HL-60/S4 treated with phorbol 12-myristate 13-acetate at 8.2 ng/mL for 4 days and 3 days (cell line): Measurements from ENCODE around the gene ATP5PO.
"Not testable (repeated sequence)": the region's sequence is repeated elsewhere in the genome, so short reads cannot be mapped to it uniquely, and the experiment has no call there.

Experiments
- in situ Hi-C: fragments of 300-500 bp; cut with MboI; formaldehyde crosslinking; loops from 2 replicates; pipeline ENCODE4 v1.15.0; 2022; ENCODE audit warnings: low sequenced_read_pairs

ATP5PO gene

GRCh38 chr21:33942426-33942825 lies 26.8 kb upstream of the ATP5PO start:
- in situ Hi-C loops, result no loop called here

GRCh38 chr21:33940881-33941245 lies 25.3 kb upstream of the ATP5PO start:
- in situ Hi-C loops, result no loop called here

- in situ Hi-C loops, result no loop called here
Measured at GRCh38 chr21:33940164-33940880, 24.7 kb upstream of the ATP5PO start.

GRCh38 chr21:33939226-33939625 lies 23.6 kb upstream of the ATP5PO start:
- in situ Hi-C loops, result no loop called here

GRCh38 chr21:33938381-33938780 lies 22.8 kb upstream of the ATP5PO start:
- in situ Hi-C loops, result no loop called here

- in situ Hi-C loops, result no loop called here
Measured at GRCh38 chr21:33937931-33938339, 22.3 kb upstream of the ATP5PO start.

GRCh38 chr21:33937146-33937545 lies 21.5 kb upstream of the ATP5PO start:
- in situ Hi-C loops, result no loop called here

GRCh38 chr21:33936301-33937038 lies 20.9 kb upstream of the ATP5PO start:
- in situ Hi-C loops, result no loop called here

GRCh38 chr21:33932731-33933130 lies 17.1 kb upstream of the ATP5PO start:
- in situ Hi-C loops, result no loop called here

- in situ Hi-C loops, result no loop called here
Measured at GRCh38 chr21:33931799-33932390, 16.3 kb upstream of the ATP5PO start.

- in situ Hi-C loops, result not testable (repeated sequence)
Measured at GRCh38 chr21:33931052-33931798, 15.6 kb upstream of the ATP5PO start.

- in situ Hi-C loops, result not testable (repeated sequence)
Measured at GRCh38 chr21:33926248-33926647, 10.6 kb upstream of the ATP5PO start.

GRCh38 chr21:33924766-33925100 lies 9.1 kb upstream of the ATP5PO start:
- in situ Hi-C loops, result loop anchor here (25.0 kb wide), 2 partner anchors 313 to 688 kb away; partner anchors contain the start of gene RCAN1

- in situ Hi-C loops, result loop anchor here (25.0 kb wide), 2 partner anchors 313 to 688 kb away; partner anchors contain the start of gene RCAN1
Measured at GRCh38 chr21:33924079-33924765, 8.6 kb upstream of the ATP5PO start.

GRCh38 chr21:33917421-33917820 lies 1.8 kb upstream of the ATP5PO start:
- in situ Hi-C loops, result loop anchor here (25.0 kb wide), 2 partner anchors 320 to 695 kb away; partner anchors contain the start of gene RCAN1

- in situ Hi-C loops, result loop anchor here (25.0 kb wide), 2 partner anchors 321 to 696 kb away; partner anchors contain the start of gene RCAN1
Measured at GRCh38 chr21:33916200-33916567, 580 bp upstream of the ATP5PO start.

GRCh38 chr21:33914188-33914587 lies 1.4 kb downstream of the ATP5PO start:
- in situ Hi-C loops, result loop anchor here (25.0 kb wide), 2 partner anchors 323 to 698 kb away; partner anchors contain the start of gene RCAN1

GRCh38 chr21:33909756-33910155 lies 5.8 kb downstream of the ATP5PO start:
- in situ Hi-C loops, result loop anchor here (10.0 to 25.0 kb wide), 3 partner anchors 65 to 703 kb away; partner anchors contain the start of gene RCAN1

GRCh38 chr21:33908760-33909159 lies 6.8 kb downstream of the ATP5PO start:
- in situ Hi-C loops, result loop anchor here (10.0 to 25.0 kb wide), 3 partner anchors 64 to 704 kb away; partner anchors contain the start of gene RCAN1

GRCh38 chr21:33904041-33904440 lies 11.6 kb downstream of the ATP5PO start:
- in situ Hi-C loops, result loop anchor here (10.0 to 25.0 kb wide), 3 partner anchors 59 to 708 kb away; partner anchors contain the start of gene RCAN1
